Fibroblast of skin of right biceps (primary cell): ENCODE data around the gene DTX2.
"Not testable (repeated sequence)": the region's sequence is repeated elsewhere in the genome, so short reads cannot be mapped to it uniquely, and the experiment has no call there.

ENCODE experiments used
- DNase-seq: peaks from one replicate; pipeline ENCODE4 v3.0.0-alpha.2; 2013

DTX2 gene

GRCh38 chr7:76495717-76496116 is 34.2 kb downstream of the DTX2 start:
- not testable (repeated sequence) for DNase-seq

DNA sequence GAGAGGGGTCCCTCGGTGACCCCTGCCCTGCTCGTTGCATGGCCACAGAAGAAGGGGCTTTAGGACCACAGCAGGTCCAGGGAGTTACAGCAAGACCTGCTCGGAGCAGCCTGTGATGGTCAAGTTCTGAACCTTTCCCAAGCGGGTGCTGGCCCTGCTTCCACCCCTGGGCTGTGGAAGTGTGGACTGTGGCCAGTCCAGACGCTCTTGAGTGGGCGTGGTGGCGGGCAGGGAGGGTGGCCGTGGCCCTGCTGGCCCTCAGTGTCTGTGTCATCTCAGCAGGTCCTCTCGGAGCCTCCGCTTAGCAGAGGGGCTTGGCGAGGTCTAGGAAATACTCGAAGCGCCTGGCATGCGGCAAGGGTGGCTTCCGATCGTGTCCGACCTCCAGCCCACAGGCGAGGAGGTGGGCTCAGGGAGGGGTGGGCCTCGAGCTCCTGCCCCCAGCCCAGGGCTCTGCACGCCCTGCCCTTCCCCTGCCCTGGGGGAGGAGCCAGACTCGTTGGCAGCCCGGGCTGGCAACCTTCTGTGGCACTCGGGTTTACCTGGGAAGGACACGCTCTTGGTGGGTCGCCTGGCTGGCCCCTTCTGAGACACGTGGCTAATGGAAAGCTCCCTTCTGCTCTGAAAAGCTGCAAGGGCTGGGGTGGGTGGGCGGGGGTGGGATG is 36.5 kb downstream of the DTX2 start:
- not testable (repeated sequence) for DNase-seq

DNA sequence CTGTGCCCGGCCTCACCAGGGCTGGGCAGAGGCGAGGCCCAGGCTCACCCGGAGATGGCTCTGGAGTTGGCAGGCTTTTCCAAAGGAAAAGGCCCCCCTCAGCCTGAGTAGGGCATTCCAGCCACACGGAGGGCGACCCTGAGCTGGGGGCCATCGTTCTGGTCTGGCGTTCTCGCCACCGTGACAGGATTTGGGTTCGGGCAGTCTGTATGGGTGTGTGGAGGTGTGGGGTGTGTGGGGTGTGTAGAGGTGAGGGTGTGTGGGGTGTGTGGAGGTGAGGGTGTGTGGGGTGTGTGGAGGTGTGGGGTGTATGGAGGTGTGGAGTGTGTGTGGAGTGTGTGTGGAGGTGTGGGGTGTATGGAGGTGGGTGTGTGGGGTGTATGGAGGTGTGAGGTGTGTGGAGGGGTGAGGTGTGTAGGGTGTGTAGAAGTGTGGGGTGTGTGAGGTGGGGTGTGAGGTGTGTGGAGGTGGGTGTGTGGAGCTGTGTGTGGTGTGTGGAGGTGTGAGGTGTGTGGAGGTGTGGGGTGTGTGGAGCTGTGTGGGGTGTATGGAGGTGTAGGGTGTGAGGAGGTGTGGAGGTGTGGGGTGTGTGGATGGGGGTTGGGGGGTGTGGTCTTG is 37.2 kb downstream of the DTX2 start:
- not testable (repeated sequence) for DNase-seq

GRCh38 chr7:76499201-76499923 is 37.9 kb downstream of the DTX2 start:
- not testable (repeated sequence) for DNase-seq

GRCh38 chr7:76499924-76500241 is 38.4 kb downstream of the DTX2 start:
- not testable (repeated sequence) for DNase-seq

- not testable (repeated sequence) for DNase-seq
Observed at GRCh38 chr7:76502224-76502623, 40.7 kb downstream of the DTX2 start.

GRCh38 chr7:76502836-76503235 is 41.3 kb downstream of the DTX2 start:
- not testable (repeated sequence) for DNase-seq

DNA sequence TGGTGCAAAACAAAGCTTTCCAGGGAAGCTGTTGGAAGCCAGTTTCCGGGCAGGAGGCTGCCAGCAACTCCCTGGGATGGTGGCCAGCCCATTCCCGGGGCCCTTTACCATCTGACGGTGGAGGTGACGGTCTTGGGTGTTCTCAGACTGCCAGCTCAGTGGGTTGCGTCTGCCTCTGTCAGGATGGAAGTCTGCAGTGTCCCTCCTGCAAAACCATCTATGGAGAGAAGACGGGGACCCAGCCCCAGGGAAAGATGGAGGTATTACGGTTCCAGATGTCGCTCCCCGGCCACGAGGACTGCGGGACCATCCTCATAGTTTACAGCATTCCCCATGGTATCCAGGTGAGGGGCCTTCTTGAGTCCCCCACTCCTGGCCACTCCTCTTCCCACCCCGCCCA is 41.7 kb downstream of the DTX2 start:
- not testable (repeated sequence) for DNase-seq

GRCh38 chr7:76504351-76505167 is 43.0 kb downstream of the DTX2 start:
- DNase-seq = not testable (repeated sequence)

DNA sequence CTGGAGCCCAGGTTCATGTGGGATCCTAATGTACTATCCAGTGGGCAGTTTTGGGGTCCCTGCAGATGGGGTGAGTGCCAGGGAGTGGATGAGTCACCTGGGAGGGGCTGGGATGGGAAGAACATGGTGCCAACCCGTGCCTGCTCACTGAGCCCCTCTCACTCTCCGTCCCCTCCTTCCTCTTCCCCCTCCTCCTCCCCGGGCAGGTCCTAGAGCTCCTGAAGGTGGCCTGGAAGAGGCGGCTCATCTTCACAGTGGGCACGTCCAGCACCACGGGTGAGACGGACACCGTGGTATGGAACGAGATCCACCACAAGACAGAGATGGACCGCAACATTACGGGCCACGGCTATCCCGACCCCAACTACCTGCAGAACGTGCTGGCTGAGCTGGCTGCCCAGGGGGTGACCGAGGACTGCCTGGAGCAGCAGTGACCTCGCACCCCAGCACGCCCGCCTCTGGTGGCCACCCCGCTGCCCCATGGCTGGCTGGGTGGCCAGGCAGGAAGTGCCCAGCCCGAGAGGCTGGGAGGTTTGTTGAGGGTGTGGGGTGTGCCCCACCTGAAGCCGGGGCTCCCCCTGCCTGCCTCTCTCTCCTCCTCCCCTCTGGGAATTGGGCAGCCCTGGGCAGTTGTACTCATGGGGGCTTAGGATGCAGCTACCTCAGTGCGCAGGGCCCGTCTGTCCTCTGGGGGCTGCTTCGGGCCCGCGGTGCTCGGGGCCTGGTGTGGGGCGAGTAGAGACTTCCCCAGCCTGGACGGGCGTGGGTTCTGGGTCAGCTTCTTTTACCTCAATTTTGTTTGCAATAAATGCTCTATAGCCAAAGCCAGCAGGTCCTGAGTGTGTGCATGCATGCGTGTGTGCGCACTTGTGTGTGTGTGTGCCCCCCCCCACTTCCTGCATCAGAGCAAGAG is 43.9 kb downstream of the DTX2 start:
- no peak for DNase-seq

GRCh38 chr7:76506081-76506440 is 44.6 kb downstream of the DTX2 start:
- no peak for DNase-seq

GRCh38 chr7:76506643-76507042 is 45.1 kb downstream of the DTX2 start:
- DNase-seq = not testable (repeated sequence)

- DNase-seq = no peak
Observed at GRCh38 chr7:76507723-76508406, 46.4 kb downstream of the DTX2 start.

DNA sequence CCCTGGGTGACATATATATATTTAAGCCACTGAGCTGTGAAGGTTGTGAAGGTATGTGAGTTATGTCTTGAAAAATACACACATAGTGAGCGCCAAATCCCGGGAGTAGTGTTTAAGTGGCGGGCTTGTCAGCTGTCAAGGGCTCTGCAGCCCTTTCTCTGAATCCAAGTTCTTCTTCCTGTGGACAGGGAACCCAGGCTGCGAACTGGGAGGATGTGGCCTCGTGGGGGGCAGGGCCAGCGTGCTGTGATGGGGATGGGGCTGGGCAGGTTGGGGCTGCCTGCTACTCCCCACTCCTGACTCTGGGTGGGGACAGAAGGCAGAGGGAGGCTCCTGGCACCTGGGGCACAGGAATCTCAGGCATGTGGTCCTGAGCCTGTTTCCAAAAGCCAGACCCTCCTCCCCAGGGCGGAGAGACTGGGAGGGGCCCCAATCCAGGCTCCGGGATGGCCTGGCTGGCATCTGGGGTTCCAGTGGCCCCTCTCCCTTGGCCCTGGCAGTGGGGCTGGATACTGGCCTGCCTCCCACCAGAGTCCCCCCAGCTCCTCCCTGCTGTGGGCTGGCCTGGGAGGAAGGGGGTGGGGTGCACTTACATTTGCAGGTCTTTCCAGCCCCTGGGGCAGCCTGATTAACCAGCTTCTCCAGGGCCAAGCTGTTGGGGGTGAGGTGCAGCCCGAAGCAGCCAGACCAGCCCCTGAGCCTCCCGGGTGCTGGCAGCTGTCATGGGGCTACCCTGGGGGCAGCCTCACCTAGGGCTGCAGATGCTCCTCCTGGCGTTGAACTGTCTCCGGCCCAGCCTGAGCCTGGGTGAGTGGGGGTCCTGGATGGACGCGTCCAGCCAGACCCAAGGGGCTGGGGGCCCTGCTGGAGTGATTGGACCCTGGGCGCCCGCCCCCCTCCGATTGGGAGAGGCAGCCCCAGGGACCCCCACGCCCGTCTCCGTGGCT is 48.7 kb downstream of the DTX2 start, which contains the start of gene UPK3B:
UPK3B (plus strand) TSS at position 622 of the 947 bp plus-strand sequence; CDS start at position 723, 101 bp downstream.
- no peak for DNase-seq

GRCh38 chr7:76511200-76511910 is 49.8 kb downstream of the DTX2 start:
- not testable (repeated sequence) for DNase-seq

DNA sequence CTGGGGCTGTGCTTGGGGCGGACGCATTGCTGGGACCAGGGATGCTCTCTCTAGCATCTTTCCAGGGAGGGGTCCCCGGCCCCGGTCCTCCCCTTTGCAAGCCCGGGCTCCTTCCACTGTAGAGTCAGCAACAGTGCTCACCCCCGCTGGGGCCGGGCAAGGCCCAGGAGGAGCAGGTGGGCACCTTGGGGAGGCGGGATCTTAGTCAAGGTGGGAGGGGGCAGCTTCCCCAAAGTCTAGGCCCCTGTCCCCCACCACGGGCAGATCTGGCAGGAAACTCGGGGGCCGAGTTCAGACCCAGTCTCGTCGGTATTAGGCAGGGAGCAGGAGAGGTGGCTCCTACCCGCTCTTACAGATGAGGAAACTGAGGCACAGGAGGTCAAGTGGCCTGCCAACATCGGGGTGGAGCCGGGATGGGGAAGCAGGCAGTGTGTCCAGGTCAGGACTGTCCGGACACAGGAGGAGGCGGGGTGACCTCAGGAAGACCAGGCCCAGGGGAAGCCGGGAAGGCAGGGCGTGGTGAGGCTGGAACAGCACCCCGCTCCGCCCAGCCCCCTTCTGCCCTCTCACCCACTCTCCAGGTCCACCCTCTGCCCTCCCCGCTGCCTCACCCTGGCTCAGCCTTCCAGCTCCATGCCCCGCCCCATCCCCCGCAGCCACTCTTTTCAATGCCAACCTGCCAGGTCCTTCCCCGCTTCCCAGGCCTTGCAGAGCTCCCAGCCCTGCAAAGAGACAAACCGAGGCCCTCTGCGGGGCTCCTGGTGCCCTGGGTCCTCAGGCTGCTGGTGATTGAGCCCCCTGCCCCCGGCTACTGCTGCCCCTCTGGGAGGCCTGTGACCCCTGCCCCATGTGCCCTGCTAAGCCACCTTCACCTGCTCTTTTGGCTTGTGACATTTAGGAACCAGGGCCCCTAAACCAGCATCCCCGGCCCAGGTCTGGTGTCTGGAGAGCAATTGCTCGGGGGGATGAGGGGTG is 50.7 kb downstream of the DTX2 start:
- DNase-seq = not testable (repeated sequence)

GRCh38 chr7:76512941-76513816 is 51.7 kb downstream of the DTX2 start:
- DNase-seq = no peak
